Neural cell (in vitro differentiated cells): ENCODE results near the gene GLB1L3. TPM values are rescaled to one million over a fixed set of nuclear protein-coding genes. Genes with fewer than 3 reads are reported as not detected.

Source experiments
- H2AFZ ChIP-seq: fragments of 200-600, 300-800 bp; sonication (generic), shearing (Covaris generic); 2 replicates; pipeline ENCODE4 v1.6.0; 2014; ENCODE audit warnings: low read depth, mild to moderate bottlenecking, antibody characterized with exemption, low read length, moderate library complexity
- H3F3A ChIP-seq: fragments of 200-600 bp; shearing (Covaris generic); 2 replicates; pipeline ENCODE4 v1.6.1; 2016; ENCODE audit warnings: mild to moderate bottlenecking, moderate library complexity, mixed read lengths, antibody characterized with exemption, low read length; ENCODE audit not compliant: insufficient read depth, poor library complexity, severe bottlenecking
- H3K27ac ChIP-seq: fragments of 200-600, 300-800 bp; sonication (generic), shearing (Covaris generic); 2 replicates; pipeline ENCODE4 v1.5.1; 2014; ENCODE audit warnings: mild to moderate bottlenecking, low read length, moderate library complexity
- H3K27me3 ChIP-seq: fragments of 300-800, 200-600 bp; sonication (generic), shearing (Covaris generic); 2 replicates; pipeline ENCODE4 v1.6.0; 2014; ENCODE audit warnings: mild to moderate bottlenecking, low read depth, low read length, moderate library complexity; ENCODE audit not compliant: insufficient read depth
- H3K36me3 ChIP-seq: fragments of 300-800, 200-600 bp; sonication (generic), shearing (Covaris generic); 2 replicates; pipeline ENCODE4 v1.5.1; 2014; ENCODE audit warnings: mild to moderate bottlenecking, antibody characterized with exemption, low read length, moderate library complexity; ENCODE audit not compliant: insufficient read depth
- H3K4me2 ChIP-seq: fragments of 300-800, 200-600 bp; sonication (generic), shearing (Covaris generic); 2 replicates; pipeline ENCODE4 v1.6.0; 2014; ENCODE audit warnings: mild to moderate bottlenecking, low read length
- H3K4me3 ChIP-seq: fragments of 300-800, 200-600 bp; sonication (generic), shearing (Covaris generic); 2 replicates; pipeline ENCODE4 v1.5.1; 2014; ENCODE audit warnings: mild to moderate bottlenecking, low read length, moderate library complexity
- H3K79me2 ChIP-seq: fragments of 200-600 bp; shearing (Covaris generic); replicated peaks from 2 replicates; pipeline ENCODE4 v1.6.0; 2014; ENCODE audit warnings: mild to moderate bottlenecking, low read length, moderate library complexity; ENCODE audit not compliant: insufficient read depth
- H3K9ac ChIP-seq: fragments of 300-800, 200-600 bp; sonication (generic), shearing (Covaris generic); 2 replicates; pipeline ENCODE4 v1.6.1; 2016; ENCODE audit warnings: mild to moderate bottlenecking, low read length, mixed read lengths
- H3K9me2 ChIP-seq: fragments of 200-600 bp; shearing (Covaris generic); 2 replicates; pipeline ENCODE4 v1.6.1; 2016; ENCODE audit warnings: mild to moderate bottlenecking, low read length, mixed read lengths; ENCODE audit not compliant: insufficient read depth
- H3K9me3 ChIP-seq: fragments of 200-600, 300-800 bp; sonication (generic), shearing (Covaris generic); 2 replicates; pipeline ENCODE4 v1.6.1; 2016; ENCODE audit warnings: mild to moderate bottlenecking, mixed run types, low read length, moderate library complexity, mixed read lengths
- H4K20me1 ChIP-seq: fragments of 200-600 bp; shearing (Covaris generic); 2 replicates; pipeline ENCODE4 v1.6.1; 2016; ENCODE audit warnings: mild to moderate bottlenecking, mixed run types; ENCODE audit not compliant: insufficient read depth
- EZH2 ChIP-seq: fragments of 200-600, 300-800 bp; shearing (Covaris generic), sonication (generic); IDR thresholded peaks from 2 replicates; pipeline ENCODE4 v1.6.1; 2014; ENCODE audit warnings: antibody characterized with exemption, low read length, borderline replicate concordance, mild to moderate bottlenecking; ENCODE audit not compliant: insufficient read depth, poor library complexity, severe bottlenecking
- MXI1 ChIP-seq: fragments of 450-650 bp; conservative IDR thresholded peaks from 2 replicates; pipeline ENCODE4 v1.6.1; 2014; ENCODE audit warnings: antibody characterized with exemption, mild to moderate bottlenecking; ENCODE audit not compliant: poor library complexity, severe bottlenecking
- POLR2AphosphoS5 ChIP-seq: IDR thresholded peaks from 2 replicates; pipeline ENCODE4 v1.6.1; 2012
- SMC3 ChIP-seq: fragments of 450-650 bp; conservative IDR thresholded peaks from 2 replicates; pipeline ENCODE4 v1.6.1; 2014; ENCODE audit warnings: antibody characterized with exemption, mild to moderate bottlenecking, moderate library complexity; ENCODE audit not compliant: poor library complexity
- TAF1 ChIP-seq: IDR thresholded peaks from 2 replicates; pipeline ENCODE4 v1.6.1; 2012; ENCODE audit warnings: low read depth
- polyA plus RNA-seq: library from polyadenylated mRNA; depleted of rRNA; stranded (reverse); fragments of >200 nt; gene quantifications from 2 replicates; pipeline ENCODE4 v1.2.3, GENCODE V29; 2014
- TF ChIP-seq, protein P1 (sequence below): fragments of 450-650 bp; IDR thresholded peaks from 2 replicates; pipeline ENCODE4 v1.5.1; 2014; ENCODE audit warnings: antibody characterized with exemption, mild to moderate bottlenecking, moderate library complexity; ENCODE audit not compliant: poor library complexity, severe bottlenecking
- TF ChIP-seq, protein P2 (sequence below): IDR thresholded peaks from 2 replicates; pipeline ENCODE4 v1.6.1; 2012; ENCODE audit warnings: borderline replicate concordance

GLB1L3 gene
- polyA plus RNA-seq, 1 donor from 2014 or later, result 0.19 TPM

DNA sequence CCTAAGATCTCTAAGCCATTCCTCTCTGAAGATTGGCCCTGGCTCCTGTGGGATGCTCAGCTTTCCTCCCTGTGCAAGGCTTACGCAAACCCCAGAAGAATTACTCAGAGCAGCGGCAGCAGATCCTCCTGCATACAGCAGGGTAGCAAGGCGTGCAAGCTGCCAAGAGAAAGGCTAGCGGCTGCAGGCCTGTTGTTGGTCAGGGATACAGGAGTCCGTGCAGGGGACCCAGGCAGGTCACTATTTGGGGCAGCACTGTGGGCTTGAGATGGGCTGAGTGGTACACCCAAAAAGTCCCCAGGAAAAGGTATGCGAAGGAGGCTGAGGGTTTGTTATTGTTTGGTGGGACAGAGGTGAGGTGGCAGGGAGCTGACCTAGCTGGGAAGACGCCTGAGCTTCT is 57.1 kb downstream of the GLB1L3 start:
- no peak overlapping the region for H3K4me2 ChIP-seq
- H3K27ac ChIP-seq, result no peak overlapping the region
- no peak overlapping the region for H2AFZ ChIP-seq
- no peak overlapping the region for H3K9ac ChIP-seq
- no peak overlapping the region for H3K4me3 ChIP-seq
- no peaks in the 10 kb centered on the region for H4K20me1 ChIP-seq
- H3F3A ChIP-seq, result no peaks in the 10 kb centered on the region
- TF ChIP-seq TAF1, result no peak
- H3K27me3 ChIP-seq, result no peaks in the 10 kb centered on the region
- no peaks in the 10 kb centered on the region for H3K9me2 ChIP-seq
- no peaks in the 10 kb centered on the region for H3K9me3 ChIP-seq
- no peaks in the 10 kb centered on the region for H3K36me3 ChIP-seq
- H3K79me2 ChIP-seq, result no peaks in the 10 kb centered on the region

DNA sequence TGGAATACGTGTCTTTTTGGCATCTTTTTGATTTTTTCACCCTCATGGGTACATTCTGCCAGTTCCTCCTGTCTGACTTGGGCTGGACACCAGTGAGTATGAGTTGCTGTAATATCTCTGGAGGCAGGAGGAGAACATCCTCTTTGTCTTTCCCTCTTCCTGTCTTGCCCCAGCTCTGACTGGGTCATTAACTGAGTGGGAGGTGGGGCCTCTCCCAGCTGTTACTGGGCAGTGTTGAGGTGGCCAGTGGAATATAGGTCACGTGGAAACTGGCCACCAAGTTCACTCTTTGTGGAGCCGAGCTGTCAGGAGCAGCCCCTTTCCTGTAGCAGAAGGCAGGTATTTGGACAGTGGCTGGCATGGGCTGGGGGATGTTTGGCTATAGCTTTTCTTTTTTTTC is 57.8 kb downstream of the GLB1L3 start:
- Histone ChIP-seq H3K9me2 (no peaks in the 10 kb centered on the region), H3K27me3 (no peaks in the 10 kb centered on the region), H3K36me3 (no peaks in the 10 kb centered on the region), H4K20me1 (no peaks in the 10 kb centered on the region), H3K9ac (no peak overlapping the region), H3F3A (no peaks in the 10 kb centered on the region), H3K4me2 (no peak overlapping the region), H3K4me3 (no peak overlapping the region), H2AFZ (no peak overlapping the region), H3K79me2 (no peaks in the 10 kb centered on the region), H3K9me3 (no peaks in the 10 kb centered on the region), H3K27ac (no peak overlapping the region)
- TF ChIP-seq, protein P1, sequence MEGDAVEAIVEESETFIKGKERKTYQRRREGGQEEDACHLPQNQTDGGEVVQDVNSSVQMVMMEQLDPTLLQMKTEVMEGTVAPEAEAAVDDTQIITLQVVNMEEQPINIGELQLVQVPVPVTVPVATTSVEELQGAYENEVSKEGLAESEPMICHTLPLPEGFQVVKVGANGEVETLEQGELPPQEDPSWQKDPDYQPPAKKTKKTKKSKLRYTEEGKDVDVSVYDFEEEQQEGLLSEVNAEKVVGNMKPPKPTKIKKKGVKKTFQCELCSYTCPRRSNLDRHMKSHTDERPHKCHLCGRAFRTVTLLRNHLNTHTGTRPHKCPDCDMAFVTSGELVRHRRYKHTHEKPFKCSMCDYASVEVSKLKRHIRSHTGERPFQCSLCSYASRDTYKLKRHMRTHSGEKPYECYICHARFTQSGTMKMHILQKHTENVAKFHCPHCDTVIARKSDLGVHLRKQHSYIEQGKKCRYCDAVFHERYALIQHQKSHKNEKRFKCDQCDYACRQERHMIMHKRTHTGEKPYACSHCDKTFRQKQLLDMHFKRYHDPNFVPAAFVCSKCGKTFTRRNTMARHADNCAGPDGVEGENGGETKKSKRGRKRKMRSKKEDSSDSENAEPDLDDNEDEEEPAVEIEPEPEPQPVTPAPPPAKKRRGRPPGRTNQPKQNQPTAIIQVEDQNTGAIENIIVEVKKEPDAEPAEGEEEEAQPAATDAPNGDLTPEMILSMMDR, result no peak

DNA sequence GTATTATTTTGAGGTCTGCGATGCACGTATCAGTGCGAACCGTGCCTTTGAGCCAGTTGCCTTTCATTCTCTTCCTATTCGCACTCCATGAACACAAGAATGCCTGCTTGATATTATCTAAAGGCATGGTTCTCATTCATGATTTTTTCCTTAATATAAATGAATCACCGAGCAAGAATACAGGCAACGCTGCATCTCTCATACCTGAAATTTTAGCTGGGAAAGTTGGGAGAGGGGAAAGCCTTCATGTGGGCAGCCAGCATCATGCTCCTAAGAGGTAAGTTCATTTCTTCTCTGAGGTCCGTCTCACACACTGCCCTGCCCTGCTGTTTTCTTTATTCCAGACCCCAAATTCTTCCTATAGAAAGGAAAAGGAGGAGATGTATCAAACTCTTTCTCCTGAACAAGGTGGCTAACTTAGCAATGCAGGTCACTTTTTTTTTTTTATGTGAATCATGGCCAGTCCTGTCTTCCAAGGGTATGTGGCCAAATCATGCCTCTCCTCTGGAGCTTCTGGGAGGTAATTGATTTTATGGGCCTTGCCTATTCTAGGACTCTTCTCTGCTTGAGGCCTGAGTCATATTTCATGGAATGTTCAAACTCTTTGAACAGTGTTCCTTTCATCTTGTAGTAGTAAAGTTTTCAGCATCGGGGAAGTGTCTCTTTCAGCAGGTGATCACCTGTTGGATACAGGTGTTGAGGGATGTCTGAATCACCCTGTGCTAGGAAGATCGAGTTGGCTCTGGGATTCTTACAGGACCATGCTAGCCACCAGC is 58.8 kb downstream of the GLB1L3 start:
- H3K9ac ChIP-seq, result no peak overlapping the region
- no peak overlapping the region for H3K4me3 ChIP-seq
- no peaks in the 10 kb centered on the region for H3F3A ChIP-seq
- no peak overlapping the region for H3K4me2 ChIP-seq
- no peaks in the 10 kb centered on the region for H4K20me1 ChIP-seq
- H3K36me3 ChIP-seq, result no peaks in the 10 kb centered on the region
- H3K9me3 ChIP-seq, result no peaks in the 10 kb centered on the region
- no peaks in the 10 kb centered on the region for H3K9me2 ChIP-seq
- TF ChIP-seq POLR2AphosphoS5, result no peak
- H3K27me3 ChIP-seq, result no peaks in the 10 kb centered on the region
- H3K79me2 ChIP-seq, result no peaks in the 10 kb centered on the region
- H2AFZ ChIP-seq, result no peak overlapping the region
- no peak overlapping the region for H3K27ac ChIP-seq

DNA sequence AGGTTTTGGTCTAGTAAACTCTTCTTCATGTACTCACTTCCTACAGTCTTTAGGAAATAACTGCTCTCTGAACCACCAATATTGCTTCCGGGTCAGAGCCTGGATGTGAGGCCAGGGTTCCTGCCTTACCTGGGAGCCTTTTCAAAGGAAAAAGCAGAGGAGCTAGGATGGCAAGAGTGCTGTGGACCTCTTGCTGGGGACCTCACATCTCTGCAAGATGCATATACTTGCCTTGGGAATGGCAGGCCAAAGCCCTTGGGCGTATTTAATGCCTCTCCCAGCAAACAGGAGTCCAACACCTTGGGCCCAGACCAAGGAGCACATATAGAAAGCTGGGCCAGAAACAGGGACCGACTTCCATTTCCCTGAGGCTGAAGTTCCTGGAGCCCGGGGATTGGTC is 60.9 kb downstream of the GLB1L3 start:
- Histone ChIP-seq H3K79me2 (no peaks in the 10 kb centered on the region), H4K20me1 (no peaks in the 10 kb centered on the region), H3K36me3 (no peaks in the 10 kb centered on the region), H3K27ac (no peak overlapping the region), H2AFZ (no peak overlapping the region), H3K4me3 (no peak overlapping the region), H3K4me2 (no peak overlapping the region), H3K9ac (no peak overlapping the region), H3K9me2 (no peaks in the 10 kb centered on the region), H3K27me3 (no peaks in the 10 kb centered on the region), H3K9me3 (no peaks in the 10 kb centered on the region), H3F3A (no peaks in the 10 kb centered on the region)
- TF ChIP-seq SMC3 (no peak), POLR2AphosphoS5 (no peak), MXI1 (no peak), EZH2 (no peak)
- TF ChIP-seq, protein P2, sequence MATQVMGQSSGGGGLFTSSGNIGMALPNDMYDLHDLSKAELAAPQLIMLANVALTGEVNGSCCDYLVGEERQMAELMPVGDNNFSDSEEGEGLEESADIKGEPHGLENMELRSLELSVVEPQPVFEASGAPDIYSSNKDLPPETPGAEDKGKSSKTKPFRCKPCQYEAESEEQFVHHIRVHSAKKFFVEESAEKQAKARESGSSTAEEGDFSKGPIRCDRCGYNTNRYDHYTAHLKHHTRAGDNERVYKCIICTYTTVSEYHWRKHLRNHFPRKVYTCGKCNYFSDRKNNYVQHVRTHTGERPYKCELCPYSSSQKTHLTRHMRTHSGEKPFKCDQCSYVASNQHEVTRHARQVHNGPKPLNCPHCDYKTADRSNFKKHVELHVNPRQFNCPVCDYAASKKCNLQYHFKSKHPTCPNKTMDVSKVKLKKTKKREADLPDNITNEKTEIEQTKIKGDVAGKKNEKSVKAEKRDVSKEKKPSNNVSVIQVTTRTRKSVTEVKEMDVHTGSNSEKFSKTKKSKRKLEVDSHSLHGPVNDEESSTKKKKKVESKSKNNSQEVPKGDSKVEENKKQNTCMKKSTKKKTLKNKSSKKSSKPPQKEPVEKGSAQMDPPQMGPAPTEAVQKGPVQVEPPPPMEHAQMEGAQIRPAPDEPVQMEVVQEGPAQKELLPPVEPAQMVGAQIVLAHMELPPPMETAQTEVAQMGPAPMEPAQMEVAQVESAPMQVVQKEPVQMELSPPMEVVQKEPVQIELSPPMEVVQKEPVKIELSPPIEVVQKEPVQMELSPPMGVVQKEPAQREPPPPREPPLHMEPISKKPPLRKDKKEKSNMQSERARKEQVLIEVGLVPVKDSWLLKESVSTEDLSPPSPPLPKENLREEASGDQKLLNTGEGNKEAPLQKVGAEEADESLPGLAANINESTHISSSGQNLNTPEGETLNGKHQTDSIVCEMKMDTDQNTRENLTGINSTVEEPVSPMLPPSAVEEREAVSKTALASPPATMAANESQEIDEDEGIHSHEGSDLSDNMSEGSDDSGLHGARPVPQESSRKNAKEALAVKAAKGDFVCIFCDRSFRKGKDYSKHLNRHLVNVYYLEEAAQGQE, result no peak
